Measurements from ENCODE around the gene TLR2. TPM values are rescaled to one million over a fixed set of nuclear protein-coding genes. Genes with fewer than 3 reads are reported as not detected.

The TLR2 gene
- total RNA-seq, 1 donor: 0.36 TPM

DNA sequence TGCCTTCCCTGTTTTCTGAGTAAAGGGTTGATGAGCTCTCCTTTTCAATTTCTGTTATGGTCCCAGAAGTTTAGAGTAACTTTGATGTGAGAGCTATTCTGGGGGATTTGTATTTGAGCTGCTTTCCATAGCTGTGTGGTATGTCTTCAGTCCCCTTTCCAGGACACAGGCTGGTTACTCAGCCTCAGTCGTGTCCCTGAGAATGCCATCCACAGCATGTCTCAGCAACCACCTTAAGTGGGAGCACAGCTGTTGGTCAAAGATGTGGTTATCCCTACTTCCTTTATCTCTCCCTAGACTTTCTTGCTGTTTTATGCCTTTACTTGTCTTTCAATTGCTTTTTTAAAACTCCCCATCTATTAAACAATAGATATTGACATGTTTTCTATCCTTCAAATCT, 38.0 kb downstream of the TLR2 start:
- no peaks in the 10 kb centered on the region for H3K27me3 ChIP-seq (ENCODE audit: insufficient read depth, low read length)
- H3K9me3 ChIP-seq (ENCODE audit: low read depth, low read length): no peaks in the 10 kb centered on the region
- no peak overlapping the region for H3K4me2 ChIP-seq (ENCODE audit: insufficient read depth, low read length)
- H2AFZ ChIP-seq (ENCODE audit: low read length): no peak overlapping the region
- H4K20me1 ChIP-seq (ENCODE audit: insufficient read depth, low read length): no peaks in the 10 kb centered on the region
- no peaks in the 10 kb centered on the region for H3K36me3 ChIP-seq (ENCODE audit: insufficient read depth, low read length)
- H3K4me1 ChIP-seq (ENCODE audit: insufficient read depth, low read length): no peaks in the 10 kb centered on the region
- H3K4me3 ChIP-seq (ENCODE audit: insufficient read depth, low read length): no peak overlapping the region
- no peak overlapping the region for H3K27ac ChIP-seq (ENCODE audit: low read depth, low read length)
- H3K79me2 ChIP-seq (ENCODE audit: insufficient read depth, low read length): no peaks in the 10 kb centered on the region
- no peak for DNase-seq (ENCODE audit: insufficient read length, low spot score, missing footprints)
- no peak for TF ChIP-seq CTCF (IDR thresholded peaks at IDR 0.05; ENCODE audit: extremely low read depth, low read depth, low read length)

- no peak overlapping the region for H3K4me3 ChIP-seq (ENCODE audit: insufficient read depth, low read length)
- H4K20me1 ChIP-seq (ENCODE audit: insufficient read depth, low read length): no peaks in the 10 kb centered on the region
- H3K27ac ChIP-seq (ENCODE audit: low read depth, low read length): no peak overlapping the region
- H3K4me1 ChIP-seq (ENCODE audit: insufficient read depth, low read length): no peaks in the 10 kb centered on the region
- no peak for TF ChIP-seq CTCF (IDR thresholded peaks at IDR 0.05; ENCODE audit: extremely low read depth, low read depth, low read length)
- no peaks in the 10 kb centered on the region for H3K36me3 ChIP-seq (ENCODE audit: insufficient read depth, low read length)
- H2AFZ ChIP-seq (ENCODE audit: low read length): no peak overlapping the region
- no peaks in the 10 kb centered on the region for H3K79me2 ChIP-seq (ENCODE audit: insufficient read depth, low read length)
- no peaks in the 10 kb centered on the region for H3K27me3 ChIP-seq (ENCODE audit: insufficient read depth, low read length)
- H3K4me2 ChIP-seq (ENCODE audit: insufficient read depth, low read length): no peak overlapping the region
- no peaks in the 10 kb centered on the region for H3K9me3 ChIP-seq (ENCODE audit: low read depth, low read length)
- no peak for DNase-seq (ENCODE audit: insufficient read length, low spot score, missing footprints)
These were observed 40.5 kb downstream of the TLR2 start for GRCh38 chr4:153724606-153725005.

DNA sequence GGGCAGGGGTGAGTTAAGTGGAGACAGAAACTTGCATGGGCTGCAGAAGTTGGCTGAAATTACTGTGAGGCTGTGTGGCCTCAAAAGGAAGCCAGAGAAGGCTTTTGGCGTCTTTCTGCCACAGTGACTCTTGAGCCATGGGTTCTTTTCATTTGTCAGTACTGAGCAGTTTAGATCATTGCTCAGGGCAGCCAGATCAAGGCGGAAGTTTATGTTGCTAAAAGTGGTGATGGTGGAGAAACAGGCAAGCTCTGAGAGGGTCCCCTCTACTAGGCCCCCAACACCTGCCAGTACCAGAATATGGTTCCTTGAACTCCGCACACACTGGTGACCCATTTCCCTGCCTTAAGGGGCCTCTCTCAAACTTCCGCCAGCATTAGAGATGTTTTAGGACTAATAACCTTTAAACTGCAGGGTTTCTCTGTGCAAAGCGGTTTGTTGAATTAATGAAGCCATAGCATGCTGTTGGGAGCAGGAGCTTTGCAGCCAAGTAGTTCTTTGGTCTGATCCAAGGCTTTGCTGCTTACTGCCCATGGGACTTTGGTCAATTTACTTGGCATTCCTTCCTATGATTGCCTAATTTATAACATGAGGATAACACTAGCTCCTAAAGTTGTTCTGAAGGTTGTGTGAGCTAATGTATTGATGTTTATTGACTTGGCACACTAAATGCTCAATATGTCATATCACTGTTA, 41.2 kb downstream of the TLR2 start:
- no peak for DNase-seq (ENCODE audit: insufficient read length, low spot score, missing footprints)
- no peaks in the 10 kb centered on the region for H3K4me1 ChIP-seq (ENCODE audit: insufficient read depth, low read length)
- H2AFZ ChIP-seq (ENCODE audit: low read length): no peak overlapping the region
- H3K9me3 ChIP-seq (ENCODE audit: low read depth, low read length): no peaks in the 10 kb centered on the region
- no peak overlapping the region for H3K4me3 ChIP-seq (ENCODE audit: insufficient read depth, low read length)
- no peaks in the 10 kb centered on the region for H3K79me2 ChIP-seq (ENCODE audit: insufficient read depth, low read length)
- no peak for TF ChIP-seq CTCF (IDR thresholded peaks at IDR 0.05; ENCODE audit: extremely low read depth, low read depth, low read length)
- H4K20me1 ChIP-seq (ENCODE audit: insufficient read depth, low read length): no peaks in the 10 kb centered on the region
- H3K4me2 ChIP-seq (ENCODE audit: insufficient read depth, low read length): no peak overlapping the region
- no peak overlapping the region for H3K27ac ChIP-seq (ENCODE audit: low read depth, low read length)
- no peaks in the 10 kb centered on the region for H3K36me3 ChIP-seq (ENCODE audit: insufficient read depth, low read length)
- H3K27me3 ChIP-seq (ENCODE audit: insufficient read depth, low read length): no peaks in the 10 kb centered on the region

- no peaks in the 10 kb centered on the region for H3K4me1 ChIP-seq (ENCODE audit: insufficient read depth, low read length)
- no peak for DNase-seq (ENCODE audit: insufficient read length, low spot score, missing footprints)
- no peak overlapping the region for H3K27ac ChIP-seq (ENCODE audit: low read depth, low read length)
- H3K36me3 ChIP-seq (ENCODE audit: insufficient read depth, low read length): no peaks in the 10 kb centered on the region
- no peaks in the 10 kb centered on the region for H3K9me3 ChIP-seq (ENCODE audit: low read depth, low read length)
- no peaks in the 10 kb centered on the region for H3K79me2 ChIP-seq (ENCODE audit: insufficient read depth, low read length)
- H3K27me3 ChIP-seq (ENCODE audit: insufficient read depth, low read length): no peaks in the 10 kb centered on the region
- no peak overlapping the region for H3K4me3 ChIP-seq (ENCODE audit: insufficient read depth, low read length)
- H4K20me1 ChIP-seq (ENCODE audit: insufficient read depth, low read length): no peaks in the 10 kb centered on the region
- no peak overlapping the region for H3K4me2 ChIP-seq (ENCODE audit: insufficient read depth, low read length)
- TF ChIP-seq CTCF (IDR thresholded peaks at IDR 0.05; ENCODE audit: extremely low read depth, low read depth, low read length): no peak
- H2AFZ ChIP-seq (ENCODE audit: low read length): no peak overlapping the region
These were observed 41.7 kb downstream of the TLR2 start for GRCh38 chr4:153725831-153726154.
